Astrocyte (in vitro differentiated cells and primary cell): ENCODE results near the gene HS3ST3A1. TPM values are rescaled to one million over a fixed set of nuclear protein-coding genes. Genes with fewer than 3 reads are reported as not detected.

Experiments
- DNase-seq: peaks from one replicate; pipeline ENCODE4 v3.0.0-alpha.2; 2010; ENCODE audit warnings: low read depth
- FAIRE-seq: peaks from 2 replicates; lab custom pipeline; 2011; peaks lifted over from hg19 to GRCh38; lab: Jason Lieb, UNC
- H2AFZ ChIP-seq: 2 replicates; pipeline ENCODE4 v1.6.0; 2012; ENCODE audit warnings: low read depth, low read length, inconsistent platforms
- H3K27ac ChIP-seq: 2 replicates; pipeline ENCODE4 v1.5.1; 2011; ENCODE audit warnings: low read depth, low read length, inconsistent platforms
- H3K27me3 ChIP-seq: 2 replicates; pipeline ENCODE4 v1.6.0; 2011; ENCODE audit warnings: low read length, inconsistent platforms; ENCODE audit not compliant: insufficient read depth
- H3K36me3 ChIP-seq: 2 replicates; pipeline ENCODE4 v1.5.1; 2011; ENCODE audit warnings: low read length, inconsistent platforms; ENCODE audit not compliant: insufficient read depth
- H3K4me1 ChIP-seq: 2 replicates; pipeline ENCODE4 v1.5.1; 2011; ENCODE audit warnings: low read length, inconsistent platforms; ENCODE audit not compliant: insufficient read depth
- H3K4me2 ChIP-seq: 2 replicates; pipeline ENCODE4 v1.6.0; 2012; ENCODE audit warnings: low read length, inconsistent platforms
- H3K4me3 ChIP-seq: 2 replicates; pipeline ENCODE4 v1.5.1; 2011; ENCODE audit warnings: low read depth, mild to moderate bottlenecking, low read length, inconsistent platforms; ENCODE audit not compliant: insufficient read depth
- H3K79me2 ChIP-seq: 2 replicates; pipeline ENCODE4 v1.6.0; 2012; ENCODE audit warnings: mild to moderate bottlenecking, low read length, inconsistent platforms; ENCODE audit not compliant: insufficient read depth
- H3K9ac ChIP-seq: 2 replicates; pipeline ENCODE4 v1.6.0; 2012; ENCODE audit warnings: mild to moderate bottlenecking, low read length, inconsistent platforms
- H3K9me3 ChIP-seq: 2 replicates; pipeline ENCODE4 v1.5.1; 2012; ENCODE audit warnings: low read depth, mild to moderate bottlenecking, low read length, inconsistent platforms; ENCODE audit not compliant: insufficient read depth
- H4K20me1 ChIP-seq: 2 replicates; pipeline ENCODE4 v1.6.0; 2012; ENCODE audit warnings: low read length, inconsistent platforms; ENCODE audit not compliant: insufficient read depth
- H3K27ac Mint-ChIP-seq: one replicate; pipeline ENCODE4 v1.8.0; 2021; ENCODE audit warnings: mild to moderate bottlenecking, mixed read lengths; ENCODE audit not compliant: unreplicated experiment
- H3K27me3 Mint-ChIP-seq: one replicate; pipeline ENCODE4 v1.8.0; 2021; ENCODE audit warnings: low read depth, mixed read lengths; ENCODE audit not compliant: unreplicated experiment
- H3K36me3 Mint-ChIP-seq: one replicate; pipeline ENCODE4 v1.8.0; 2021; ENCODE audit warnings: low read depth, mixed read lengths; ENCODE audit not compliant: unreplicated experiment
- H3K4me1 Mint-ChIP-seq: one replicate; pipeline ENCODE4 v1.8.0; 2021; ENCODE audit warnings: low read depth, mixed read lengths; ENCODE audit not compliant: unreplicated experiment
- H3K4me3 Mint-ChIP-seq: one replicate; pipeline ENCODE4 v1.8.0; 2021; ENCODE audit warnings: mild to moderate bottlenecking, moderate library complexity, mixed read lengths; ENCODE audit not compliant: unreplicated experiment
- H3K9me3 Mint-ChIP-seq: one replicate; pipeline ENCODE4 v1.8.0; 2021; ENCODE audit warnings: mild to moderate bottlenecking, mixed read lengths; ENCODE audit not compliant: unreplicated experiment
- EZH2 ChIP-seq: IDR thresholded peaks from 2 replicates; pipeline ENCODE4 v1.6.1; 2012; ENCODE audit warnings: mild to moderate bottlenecking, low read length, inconsistent platforms; ENCODE audit not compliant: insufficient read depth
- total RNA-seq: library from RNA; stranded (reverse); gene quantifications from 2 replicates; pipeline ENCODE4 v1.2.1, GENCODE V29; 2021
- TF ChIP-seq, protein P1 (sequence below): IDR thresholded peaks from 2 replicates; pipeline ENCODE4 v1.5.1; 2011; ENCODE audit warnings: low read depth, mild to moderate bottlenecking, inconsistent platforms, low read length, moderate library complexity; ENCODE audit not compliant: insufficient read depth

The HS3ST3A1 gene
- total RNA-seq, 1 donor from 2014 or later = 7.6 TPM

DNA sequence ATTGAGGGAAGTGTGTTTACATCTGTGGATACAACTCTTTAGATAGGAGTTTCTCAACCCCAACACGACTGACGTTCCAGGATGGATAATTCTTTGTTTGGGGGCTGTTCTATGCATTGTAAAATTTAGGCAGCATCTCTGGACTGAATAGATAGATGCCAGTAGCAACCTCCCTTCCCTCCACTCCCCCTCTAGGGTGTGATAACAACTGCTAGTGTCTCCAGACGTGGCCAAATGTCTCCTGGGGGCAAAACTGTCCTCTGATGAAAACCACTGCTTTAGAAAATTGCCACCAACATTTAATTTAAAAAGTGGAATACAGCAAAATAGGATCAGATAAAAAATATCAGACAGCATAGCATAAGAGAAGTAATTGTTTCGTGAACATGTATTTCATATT is 79.9 kb downstream of the HS3ST3A1 start:
- Histone ChIP-seq H3K27me3 (no peaks in the 10 kb centered on the region), H3K9ac (no peak overlapping the region), H3K9me3 (no peaks in the 10 kb centered on the region), H3K79me2 (peaks cover 17% of the 10 kb centered on the region), H3K36me3 (no peaks in the 10 kb centered on the region), H3K4me2 (peak overlapping the region; percentile 45), H3K27ac (peak overlapping the region; percentile 15), H2AFZ (no peak overlapping the region), H3K4me3 (no peak overlapping the region), H4K20me1 (no peaks in the 10 kb centered on the region), H3K4me1 (peaks cover 10% of the 10 kb centered on the region)
- no peak for DNase-seq
- Mint-ChIP-seq H3K36me3 (no peaks in the 10 kb centered on the region), H3K4me1 (peaks cover 14% of the 10 kb centered on the region), H3K4me3 (no peak overlapping the region), H3K27ac (no peak overlapping the region), H3K9me3 (no peaks in the 10 kb centered on the region), H3K27me3 (no peaks in the 10 kb centered on the region)
- TF ChIP-seq EZH2 = no peak
- TF ChIP-seq, protein P1, sequence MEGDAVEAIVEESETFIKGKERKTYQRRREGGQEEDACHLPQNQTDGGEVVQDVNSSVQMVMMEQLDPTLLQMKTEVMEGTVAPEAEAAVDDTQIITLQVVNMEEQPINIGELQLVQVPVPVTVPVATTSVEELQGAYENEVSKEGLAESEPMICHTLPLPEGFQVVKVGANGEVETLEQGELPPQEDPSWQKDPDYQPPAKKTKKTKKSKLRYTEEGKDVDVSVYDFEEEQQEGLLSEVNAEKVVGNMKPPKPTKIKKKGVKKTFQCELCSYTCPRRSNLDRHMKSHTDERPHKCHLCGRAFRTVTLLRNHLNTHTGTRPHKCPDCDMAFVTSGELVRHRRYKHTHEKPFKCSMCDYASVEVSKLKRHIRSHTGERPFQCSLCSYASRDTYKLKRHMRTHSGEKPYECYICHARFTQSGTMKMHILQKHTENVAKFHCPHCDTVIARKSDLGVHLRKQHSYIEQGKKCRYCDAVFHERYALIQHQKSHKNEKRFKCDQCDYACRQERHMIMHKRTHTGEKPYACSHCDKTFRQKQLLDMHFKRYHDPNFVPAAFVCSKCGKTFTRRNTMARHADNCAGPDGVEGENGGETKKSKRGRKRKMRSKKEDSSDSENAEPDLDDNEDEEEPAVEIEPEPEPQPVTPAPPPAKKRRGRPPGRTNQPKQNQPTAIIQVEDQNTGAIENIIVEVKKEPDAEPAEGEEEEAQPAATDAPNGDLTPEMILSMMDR = no peak
- peak; percentile 9 for FAIRE-seq

GRCh38 chr17:13520899-13521572 is 80.7 kb downstream of the HS3ST3A1 start:
- no peaks in the 10 kb centered on the region for H3K9me3 ChIP-seq
- no peaks in the 10 kb centered on the region for H3K36me3 ChIP-seq
- no peak overlapping the region for H3K27ac Mint-ChIP-seq
- H3K9ac ChIP-seq = peak overlapping the region; percentile 1
- peak overlapping the region; percentile 3 for H3K4me3 ChIP-seq
- H3K27me3 ChIP-seq = no peaks in the 10 kb centered on the region
- no peak for TF ChIP-seq EZH2
- TF ChIP-seq, protein P1 = no peak
- peak overlapping the region; percentile 50 for H3K27ac ChIP-seq
- DNase-seq = peak; percentile 98
- no peaks in the 10 kb centered on the region for H3K36me3 Mint-ChIP-seq
- peaks cover 16% of the 10 kb centered on the region for H3K79me2 ChIP-seq
- no peak overlapping the region for H2AFZ ChIP-seq
- H3K4me3 Mint-ChIP-seq = no peak overlapping the region
- no peaks in the 10 kb centered on the region for H3K9me3 Mint-ChIP-seq
- no peaks in the 10 kb centered on the region for H4K20me1 ChIP-seq
- peaks cover 10% of the 10 kb centered on the region for H3K4me1 ChIP-seq
- H3K4me2 ChIP-seq = peak overlapping the region; percentile 45
- H3K4me1 Mint-ChIP-seq = peaks cover 14% of the 10 kb centered on the region
- FAIRE-seq = peak; percentile 52
- H3K27me3 Mint-ChIP-seq = no peaks in the 10 kb centered on the region

DNA sequence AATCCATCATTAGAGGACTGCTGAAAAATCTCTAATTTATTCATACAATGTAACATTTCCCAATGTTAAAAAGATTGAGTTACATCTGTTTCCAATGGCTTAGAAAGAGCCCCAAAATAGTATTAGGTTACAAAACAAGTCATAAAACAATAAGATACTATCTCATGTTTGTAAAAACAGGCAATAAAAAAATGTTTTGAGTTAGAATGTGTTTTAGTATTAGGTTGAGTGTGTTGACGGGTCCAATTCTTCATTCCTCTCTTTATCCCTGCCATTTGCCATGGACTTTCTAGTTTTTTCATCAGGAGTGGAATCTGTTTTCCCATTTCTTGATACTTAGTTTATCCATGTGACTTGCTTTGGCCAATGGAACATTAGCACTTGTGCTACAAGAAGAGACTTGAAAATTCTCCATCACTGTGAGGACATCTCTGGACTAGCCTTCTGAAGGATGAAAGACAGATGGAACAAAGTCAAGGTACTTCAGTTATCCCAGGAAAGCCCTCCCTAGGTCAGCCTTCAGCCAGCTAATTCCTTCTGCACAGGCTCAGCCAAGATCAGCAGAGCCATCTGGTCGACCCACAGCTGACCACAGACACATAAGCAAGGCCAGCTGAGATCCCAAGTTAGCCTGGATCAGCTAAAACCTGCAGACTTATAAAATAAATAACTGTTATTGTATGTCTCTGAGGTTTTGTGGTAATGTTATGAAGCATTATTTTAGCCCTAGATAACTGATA is 83.3 kb downstream of the HS3ST3A1 start:
- peaks cover 10% of the 10 kb centered on the region for H3K4me1 ChIP-seq
- no peak overlapping the region for H3K27ac ChIP-seq
- no peak overlapping the region for H3K4me3 ChIP-seq
- H3K36me3 Mint-ChIP-seq = no peaks in the 10 kb centered on the region
- H3K36me3 ChIP-seq = no peaks in the 10 kb centered on the region
- H3K9me3 Mint-ChIP-seq = no peaks in the 10 kb centered on the region
- no peak for FAIRE-seq
- peak; percentile 97 for DNase-seq
- H3K27me3 Mint-ChIP-seq = no peaks in the 10 kb centered on the region
- no peak overlapping the region for H3K4me2 ChIP-seq
- H3K79me2 ChIP-seq = peaks cover 13% of the 10 kb centered on the region
- H4K20me1 ChIP-seq = no peaks in the 10 kb centered on the region
- H2AFZ ChIP-seq = no peak overlapping the region
- no peak for TF ChIP-seq EZH2
- TF ChIP-seq, protein P1 = no peak
- peaks cover 9% of the 10 kb centered on the region for H3K4me1 Mint-ChIP-seq
- no peak overlapping the region for H3K9ac ChIP-seq
- H3K27ac Mint-ChIP-seq = no peak overlapping the region
- no peaks in the 10 kb centered on the region for H3K27me3 ChIP-seq
- H3K4me3 Mint-ChIP-seq = no peak overlapping the region
- no peaks in the 10 kb centered on the region for H3K9me3 ChIP-seq
